MCF 10A (cell line): ENCODE results near the gene CD24. TPM values are rescaled to one million over a fixed set of nuclear protein-coding genes. Genes with fewer than 3 reads are reported as not detected.
A peak's percentile ranks its signal among the peaks of the same experiment; 100 is the strongest.

Experiments used
- BruUV-seq: library from RNA; stranded (reverse); fragments of 400-500 nt; replicated peaks from 2 replicates; lab custom pipeline; 2021; lab: Mats Ljungman, UMichigan
- CTCF ChIA-PET: fragments of 300-600 bp; sonication (Branson Sonifier 250); formaldehyde crosslinking; extraction: SDS; loops from one replicate; lab custom pipeline; 2021; ENCODE audit warnings: antibody characterized with exemption, inconsistent platforms; lab: Yijun Ruan, JAX
- POLR2A ChIA-PET: fragments of 300-600, 350-650 bp; sonication (Branson Sonifier 250); formaldehyde crosslinking; extraction: SDS; loops from one replicate; lab custom pipeline; 2020; ENCODE audit warnings: antibody characterized with exemption, inconsistent platforms; lab: Yijun Ruan, JAX
- DNase-seq: peaks from one replicate; pipeline ENCODE4 v3.0.0-alpha.2; 2018; ENCODE audit not compliant: unreplicated experiment
- H3K27ac Mint-ChIP-seq: one replicate; pipeline ENCODE4 v1.8.0; 2022; ENCODE audit warnings: mild to moderate bottlenecking, low read depth, mixed read lengths; ENCODE audit not compliant: unreplicated experiment
- H3K27me3 Mint-ChIP-seq: one replicate; pipeline ENCODE4 v1.8.0; 2022; ENCODE audit warnings: mixed read lengths; ENCODE audit not compliant: insufficient read depth, unreplicated experiment
- H3K36me3 Mint-ChIP-seq: one replicate; pipeline ENCODE4 v1.8.0; 2022; ENCODE audit warnings: mild to moderate bottlenecking, moderate library complexity, mixed read lengths; ENCODE audit not compliant: insufficient read depth, unreplicated experiment
- H3K4me1 Mint-ChIP-seq: one replicate; pipeline ENCODE4 v1.8.0; 2022; ENCODE audit warnings: mixed read lengths; ENCODE audit not compliant: insufficient read depth, unreplicated experiment
- H3K4me3 Mint-ChIP-seq: one replicate; pipeline ENCODE4 v1.8.0; 2022; ENCODE audit warnings: mild to moderate bottlenecking, moderate library complexity, mixed read lengths; ENCODE audit not compliant: unreplicated experiment
- H3K9me3 Mint-ChIP-seq: one replicate; pipeline ENCODE4 v1.8.0; 2022; ENCODE audit warnings: mixed read lengths; ENCODE audit not compliant: unreplicated experiment
- CTCF ChIP-seq: fragments of 200-600 bp; IDR thresholded peaks from one replicate; pipeline ENCODE4 v1.8.0; 2022; ENCODE audit warnings: antibody characterized with exemption, mild to moderate bottlenecking; ENCODE audit not compliant: unreplicated experiment
- intact Hi-C: fragments of 100-400 bp; cut with micrococcal nuclease; formaldehyde crosslinking; loops from 2 replicates; pipeline ENCODE4 v1.14.1; 2022
- total RNA-seq: library from RNA; stranded (reverse); gene quantifications from 2 replicates; pipeline ENCODE4 v1.2.3, GENCODE V29; 2022

The CD24 gene
- total RNA-seq, 1 experiment from 2014 or later = 10.4 TPM

- no peaks in the 10 kb centered on the region for H3K9me3 Mint-ChIP-seq
- TF ChIP-seq CTCF = no peak
- peaks cover 5% of the 10 kb centered on the region for H3K4me1 Mint-ChIP-seq
- CTCF ChIA-PET = interaction anchor here (0.5 to 5.2 kb wide), 14 partner anchors 107 to 637 kb away, joined by 3 to 34 read pairs (median 4); no protein-coding TSS in a partner anchor
- DNase-seq = no peak
- H3K27me3 Mint-ChIP-seq = no peaks in the 10 kb centered on the region
- POLR2A ChIA-PET = interaction anchor here (0.8 to 1.1 kb wide), 2 partner anchors 464 to 536 kb away, joined by 3 to 4 read pairs; no protein-coding TSS in a partner anchor
- H3K36me3 Mint-ChIP-seq = no peaks in the 10 kb centered on the region
- no peak overlapping the region for H3K4me3 Mint-ChIP-seq
- intact Hi-C loops = loop anchor here (10.0 kb wide), 1 partner anchor 172 kb away; no protein-coding TSS in a partner anchor
- BruUV-seq = no TSS peak
- H3K27ac Mint-ChIP-seq = no peak overlapping the region
Observed at GRCh38 chr6:106977246-106977645, 2.7 kb upstream of the CD24 start.

- intact Hi-C loops = loop anchor here (10.0 kb wide), 1 partner anchor 171 kb away; no protein-coding TSS in a partner anchor
- H3K36me3 Mint-ChIP-seq = no peaks in the 10 kb centered on the region
- H3K4me1 Mint-ChIP-seq = peaks cover 5% of the 10 kb centered on the region
- no peak overlapping the region for H3K4me3 Mint-ChIP-seq
- ChIA-PET POLR2A (interaction anchor here (0.6 to 1.1 kb wide), 4 partner anchors 463 to 1324 kb away, joined by 3 to 4 read pairs (median 3); no protein-coding TSS in a partner anchor), CTCF (interaction anchor here (0.7 to 5.2 kb wide), 6 partner anchors 198 to 531 kb away, joined by 3 to 34 read pairs (median 8); no protein-coding TSS in a partner anchor)
- TF ChIP-seq CTCF = no peak
- no peaks in the 10 kb centered on the region for H3K9me3 Mint-ChIP-seq
- no peak overlapping the region for H3K27ac Mint-ChIP-seq
- no peak for DNase-seq
- BruUV-seq = no TSS peak
- H3K27me3 Mint-ChIP-seq = no peaks in the 10 kb centered on the region
Observed at GRCh38 chr6:106976270-106976669, 1.7 kb upstream of the CD24 start.

- H3K27me3 Mint-ChIP-seq = no peaks in the 10 kb centered on the region
- no TSS peak for BruUV-seq
- no peaks in the 10 kb centered on the region for H3K36me3 Mint-ChIP-seq
- H3K4me3 Mint-ChIP-seq = peak overlapping the region; percentile 78
- peaks cover 5% of the 10 kb centered on the region for H3K4me1 Mint-ChIP-seq
- peak; percentile 5 for DNase-seq
- no peaks in the 10 kb centered on the region for H3K9me3 Mint-ChIP-seq
- no peak for TF ChIP-seq CTCF
- no peak overlapping the region for H3K27ac Mint-ChIP-seq
- POLR2A ChIA-PET = interaction anchor here (0.6 kb wide), 1 partner anchor 1323 kb away, joined by 3 read pairs; no protein-coding TSS in a partner anchor
- intact Hi-C loops = loop anchor here (1.0 to 10.0 kb wide), 4 partner anchors 171 to 409 kb away; no protein-coding TSS in a partner anchor
- CTCF ChIA-PET = interaction anchor here (0.6 to 5.2 kb wide), 8 partner anchors 229 to 531 kb away, joined by 3 to 34 read pairs (median 6); no protein-coding TSS in a partner anchor
Observed at GRCh38 chr6:106975738-106976064, 1.2 kb upstream of the CD24 start.

GRCh38 chr6:106974999-106975737, 639 bp upstream of the CD24 start:
- H3K4me3 Mint-ChIP-seq = peak overlapping the region; percentile 78
- H3K27me3 Mint-ChIP-seq = no peaks in the 10 kb centered on the region
- DNase-seq = peak; percentile 50
- no TSS peak for BruUV-seq
- intact Hi-C loops = loop anchor here (1.0 to 10.0 kb wide), 4 partner anchors 170 to 409 kb away; no protein-coding TSS in a partner anchor
- POLR2A ChIA-PET = no interaction called here
- CTCF ChIA-PET = interaction anchor here (0.6 to 2.2 kb wide), 5 partner anchors 229 to 530 kb away, joined by 3 to 19 read pairs (median 5); no protein-coding TSS in a partner anchor
- H3K9me3 Mint-ChIP-seq = no peaks in the 10 kb centered on the region
- H3K27ac Mint-ChIP-seq = no peak overlapping the region
- H3K36me3 Mint-ChIP-seq = no peaks in the 10 kb centered on the region
- TF ChIP-seq CTCF = peak; percentile 55
- peaks cover 5% of the 10 kb centered on the region for H3K4me1 Mint-ChIP-seq
